Muscle of leg (tissue), 11 donors: Measurements from ENCODE around the gene MTHFR. TPM values are rescaled to one million over a fixed set of nuclear protein-coding genes. Genes with fewer than 3 reads are reported as not detected.

Source experiments
- DNase-seq: peaks from one replicate; pipeline ENCODE4 v3.0.0; 2013
- H3K27ac ChIP-seq: one replicate; pipeline ENCODE4 v1.5.1; 2013; ENCODE audit warnings: mild to moderate bottlenecking, low read length, control low read depth
- H3K27me3 ChIP-seq: one replicate; pipeline ENCODE4 v1.6.1; 2013; ENCODE audit warnings: low read length; ENCODE audit not compliant: control insufficient read depth, insufficient read depth
- H3K36me3 ChIP-seq: one replicate; pipeline ENCODE4 v1.6.1; 2013; ENCODE audit warnings: low read length; ENCODE audit not compliant: control insufficient read depth, insufficient read depth
- H3K4me1 ChIP-seq: one replicate; pipeline ENCODE4 v1.6.1; 2013; ENCODE audit warnings: low read length; ENCODE audit not compliant: control insufficient read depth, insufficient read depth
- H3K4me3 ChIP-seq: one replicate; pipeline ENCODE4 v1.5.1; 2013; ENCODE audit warnings: low read length, control low read depth
- H3K9me3 ChIP-seq: replicated peaks from 2 replicates; pipeline ENCODE4 v1.6.1; 2013; ENCODE audit warnings: low read depth, low read length; ENCODE audit not compliant: control insufficient read depth
- WGBS: methylation state at CpG from one replicate; pipeline ENCODE4 v1.1.5; 2013; ENCODE audit warnings: missing lambda C conversion rate; ENCODE audit not compliant: insufficient coverage; 5-methylcytosine and 5-hydroxymethylcytosine counted together
- polyA plus RNA-seq, 8 donors: library from polyadenylated mRNA; unstranded; fragments of 120-200 nt; gene quantifications; one replicate each; pipeline versions ENCODE4 v1.2.1 to v1.2.3, GENCODE V29; 2013; ENCODE audit warnings: inconsistent platforms in 1 of 8, low replicate concordance in 1 of 8; ENCODE audit not compliant: insufficient read length in 8 of 8, insufficient read depth in 1 of 8
- total RNA-seq: library from RNA; stranded (reverse); fragments of 120-200 nt; gene quantifications from one replicate; pipeline ENCODE4 v1.2.4, GENCODE V29; 2013

The MTHFR gene
- total and polyA plus RNA-seq, 9 donors: 23.8 to 50.1 (median 34.1) TPM

- Histone ChIP-seq H3K4me3 (no peak overlapping the region), H3K4me1 (peaks cover 19% of the 10 kb centered on the region), H3K36me3 (no peaks in the 10 kb centered on the region), H3K27ac (no peak overlapping the region), H3K9me3 (no peaks in the 10 kb centered on the region), H3K27me3 (no peaks in the 10 kb centered on the region)
- DNase-seq: no peak
- WGBS: 80% methylated on average over 5 of the region's 12 CpGs
Measured at GRCh38 chr1:11781297-11781696, 24.5 kb downstream of the MTHFR start.

- no peaks in the 10 kb centered on the region for H3K9me3 ChIP-seq
- 88% methylated on average over 3 of the region's 10 CpGs for WGBS
Measured at GRCh38 chr1:11780380-11781147, 25.2 kb downstream of the MTHFR start.

GRCh38 chr1:11779715-11780379 is 25.9 kb downstream of the MTHFR start:
- no peak for DNase-seq
- peaks cover 5% of the 10 kb centered on the region for H3K4me1 ChIP-seq
- 78% methylated on average over 11 of the region's 13 CpGs for WGBS
- no peak overlapping the region for H3K27ac ChIP-seq
- no peaks in the 10 kb centered on the region for H3K9me3 ChIP-seq
- no peaks in the 10 kb centered on the region for H3K36me3 ChIP-seq
- H3K27me3 ChIP-seq: no peaks in the 10 kb centered on the region
- no peak overlapping the region for H3K4me3 ChIP-seq

More at GRCh38 chr1:11780380-11781147, 25.2 kb downstream of the MTHFR start:
- H3K27ac ChIP-seq: no peak overlapping the region
- H3K27me3 ChIP-seq: no peaks in the 10 kb centered on the region
- H3K36me3 ChIP-seq: no peaks in the 10 kb centered on the region
- peaks cover 13% of the 10 kb centered on the region for H3K4me1 ChIP-seq
- DNase-seq: no peak
- no peak overlapping the region for H3K4me3 ChIP-seq

GRCh38 chr1:11778844-11779623 is 26.7 kb downstream of the MTHFR start:
- Histone ChIP-seq H3K36me3 (no peaks in the 10 kb centered on the region), H3K4me3 (no peak overlapping the region), H3K9me3 (no peaks in the 10 kb centered on the region), H3K27ac (no peak overlapping the region), H3K27me3 (no peaks in the 10 kb centered on the region), H3K4me1 (no peaks in the 10 kb centered on the region)
- DNase-seq: no peak
- WGBS: 84% methylated on average over 10 of the region's 15 CpGs

- H3K36me3 ChIP-seq: no peaks in the 10 kb centered on the region
- H3K4me1 ChIP-seq: no peaks in the 10 kb centered on the region
- 91% methylated on average over 6 of the region's 9 CpGs for WGBS
- H3K4me3 ChIP-seq: no peak overlapping the region
- no peak for DNase-seq
- no peaks in the 10 kb centered on the region for H3K27me3 ChIP-seq
- no peaks in the 10 kb centered on the region for H3K9me3 ChIP-seq
- H3K27ac ChIP-seq: no peak overlapping the region
Measured at GRCh38 chr1:11778336-11778735, 27.4 kb downstream of the MTHFR start.

- no peaks in the 10 kb centered on the region for H3K4me1 ChIP-seq
- WGBS: 75% methylated on average over 8 of the region's 8 CpGs
- H3K4me3 ChIP-seq: no peak overlapping the region
- no peak overlapping the region for H3K27ac ChIP-seq
- H3K36me3 ChIP-seq: no peaks in the 10 kb centered on the region
- H3K27me3 ChIP-seq: no peaks in the 10 kb centered on the region
- H3K9me3 ChIP-seq: no peaks in the 10 kb centered on the region
- DNase-seq: no peak
Measured at GRCh38 chr1:11777658-11778322, 28.0 kb downstream of the MTHFR start.

- no peaks in the 10 kb centered on the region for H3K9me3 ChIP-seq
- no peaks in the 10 kb centered on the region for H3K36me3 ChIP-seq
- no peaks in the 10 kb centered on the region for H3K27me3 ChIP-seq
- WGBS: 82% methylated on average over 3 of the region's 9 CpGs
- H3K4me3 ChIP-seq: no peak overlapping the region
- no peaks in the 10 kb centered on the region for H3K4me1 ChIP-seq
- no peak for DNase-seq
- H3K27ac ChIP-seq: no peak overlapping the region
Measured at GRCh38 chr1:11774753-11775152, 31.0 kb downstream of the MTHFR start.

- no peaks in the 10 kb centered on the region for H3K36me3 ChIP-seq
Measured at GRCh38 chr1:11772458-11772857, 33.3 kb downstream of the MTHFR start.

GRCh38 chr1:11771481-11772043 is 34.2 kb downstream of the MTHFR start:
- Histone ChIP-seq H3K36me3 (no peaks in the 10 kb centered on the region), H3K4me3 (no peak overlapping the region), H3K9me3 (no peaks in the 10 kb centered on the region), H3K4me1 (peaks cover 11% of the 10 kb centered on the region), H3K27me3 (no peaks in the 10 kb centered on the region), H3K27ac (no peak overlapping the region)
- 75% methylated on average over 10 of the region's 11 CpGs for WGBS
- DNase-seq: no peak

More at GRCh38 chr1:11772458-11772857, 33.3 kb downstream of the MTHFR start:
- Histone ChIP-seq H3K4me1 (peaks cover 11% of the 10 kb centered on the region), H3K27me3 (no peaks in the 10 kb centered on the region), H3K4me3 (no peak overlapping the region), H3K9me3 (no peaks in the 10 kb centered on the region), H3K27ac (no peak overlapping the region)
- no peak for DNase-seq
- 56% methylated on average over 2 of the region's 5 CpGs for WGBS
